ENCODE measurements around the gene AUTS2.

AUTS2 gene

GRCh38 chr7:70574970-70575799, 976.9 kb downstream of the AUTS2 start:
- no peak overlapping the region for H3K4me3 ChIP-seq (ENCODE audit: low read length)
- peak; percentile 68 for DNase-seq (ENCODE audit: low read depth)
- no peak for TF ChIP-seq CTCF (conservative IDR thresholded peaks at IDR 0.05; ENCODE audit: low read depth, low read length)

- no peak overlapping the region for H3K4me3 ChIP-seq (ENCODE audit: low read length)
- no peak for DNase-seq (ENCODE audit: low read depth)
- TF ChIP-seq CTCF (conservative IDR thresholded peaks at IDR 0.05; ENCODE audit: low read depth, low read length) = no peak
Measured at GRCh38 chr7:70577078-70577477, 978.8 kb downstream of the AUTS2 start.

GRCh38 chr7:70578131-70578530, 979.9 kb downstream of the AUTS2 start:
- no peak overlapping the region for H3K4me3 ChIP-seq (ENCODE audit: low read length)
- no peak for DNase-seq (ENCODE audit: low read depth)
- TF ChIP-seq CTCF (conservative IDR thresholded peaks at IDR 0.05; ENCODE audit: low read depth, low read length) = no peak

- no peak for TF ChIP-seq CTCF (conservative IDR thresholded peaks at IDR 0.05; ENCODE audit: low read depth, low read length)
- DNase-seq (ENCODE audit: low read depth) = no peak
- H3K4me3 ChIP-seq (ENCODE audit: low read length) = no peak overlapping the region
Measured at GRCh38 chr7:70579397-70580097, 981.3 kb downstream of the AUTS2 start.

- no peak for TF ChIP-seq CTCF (conservative IDR thresholded peaks at IDR 0.05; ENCODE audit: low read depth, low read length)
- DNase-seq (ENCODE audit: low read depth) = no peak
- H3K4me3 ChIP-seq (ENCODE audit: low read length) = no peak overlapping the region
Measured at GRCh38 chr7:70580161-70580560, 981.9 kb downstream of the AUTS2 start.

GRCh38 chr7:70582927-70583895, 984.9 kb downstream of the AUTS2 start:
- TF ChIP-seq CTCF (conservative IDR thresholded peaks at IDR 0.05; ENCODE audit: low read depth, low read length) = no peak
- DNase-seq (ENCODE audit: low read depth) = no peak
- no peak overlapping the region for H3K4me3 ChIP-seq (ENCODE audit: low read length)
